NCI-H2081 (cell line): Measurements from ENCODE around the gene TREX2.
"Not testable (repeated sequence)": the region's sequence is repeated elsewhere in the genome, so short reads cannot be mapped to it uniquely, and the experiment has no call there.

ENCODE experiments used
- DNase-seq, 2 experiments: peaks; one replicate each; lab custom pipeline; 2025; lab: John Stamatoyannopoulos, UW

Gene TREX2

DNA sequence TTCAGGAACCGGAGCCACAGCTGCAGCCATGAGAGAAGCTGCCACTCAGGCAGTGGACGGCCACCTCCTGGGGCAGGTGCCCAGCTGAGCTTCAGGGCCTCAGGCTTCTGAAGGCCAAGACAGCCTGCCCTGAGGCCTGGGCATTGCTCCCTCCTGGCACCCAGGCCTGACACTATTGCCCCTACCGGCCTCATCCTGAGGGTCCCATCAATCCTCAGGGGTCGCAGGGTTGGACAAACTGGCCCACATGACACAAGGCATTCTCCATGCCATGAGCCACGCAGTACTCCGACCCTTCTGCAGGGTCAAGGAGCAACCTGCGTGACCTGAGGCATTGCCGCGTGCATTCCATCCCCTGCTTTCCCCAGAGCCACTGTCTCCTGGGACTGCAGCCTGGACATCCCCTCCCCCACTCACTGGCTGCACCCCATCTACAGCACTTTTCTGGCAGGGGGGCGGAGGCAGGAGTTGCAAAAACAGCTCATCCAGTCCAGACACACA is 37.6 kb downstream of the TREX2 start:
- DNase-seq = no peak

DNA sequence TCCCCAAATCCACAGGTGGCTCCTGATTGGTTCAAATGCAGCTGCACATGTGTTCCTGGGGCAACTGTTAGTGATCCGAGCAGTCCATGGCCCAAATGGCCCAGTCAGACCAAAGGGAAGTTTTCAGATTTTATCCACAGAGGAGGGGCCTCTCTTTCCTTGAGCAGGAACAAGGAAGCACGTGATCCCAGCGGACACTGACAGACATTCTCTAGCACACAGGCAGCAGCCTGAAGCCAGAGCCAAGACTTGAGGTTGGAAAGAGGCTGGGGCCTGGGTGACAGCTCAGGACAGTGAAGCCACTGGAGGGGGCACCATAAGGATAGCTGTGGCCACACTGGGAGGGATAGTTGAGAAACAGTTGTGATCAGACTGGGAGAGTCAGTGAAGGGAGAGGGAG is 38.1 kb downstream of the TREX2 start:
- no peak for DNase-seq

- no peak for DNase-seq
Observed at GRCh38 chrX:153406903-153407302, 39.0 kb downstream of the TREX2 start.

DNA sequence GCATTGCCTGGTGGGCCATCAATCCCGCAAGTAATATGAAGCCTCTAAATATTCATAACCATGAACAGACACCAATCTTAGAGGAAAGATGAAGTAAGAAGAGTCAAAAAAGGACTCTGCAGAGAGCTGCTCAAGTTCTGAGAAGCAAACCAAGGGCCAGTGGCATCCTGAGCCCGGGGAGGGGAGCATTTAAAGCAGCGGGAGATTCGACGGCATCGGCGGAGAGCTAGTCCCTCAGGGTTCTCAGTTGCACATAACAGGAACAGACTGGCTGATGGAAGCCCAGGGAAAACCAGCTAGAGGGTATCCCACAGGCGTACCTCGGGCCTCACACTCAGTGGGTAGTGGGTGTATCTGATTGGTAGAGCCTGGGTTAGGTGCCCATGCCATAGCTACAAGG is 39.8 kb downstream of the TREX2 start:
- DNase-seq = no peak

DNA sequence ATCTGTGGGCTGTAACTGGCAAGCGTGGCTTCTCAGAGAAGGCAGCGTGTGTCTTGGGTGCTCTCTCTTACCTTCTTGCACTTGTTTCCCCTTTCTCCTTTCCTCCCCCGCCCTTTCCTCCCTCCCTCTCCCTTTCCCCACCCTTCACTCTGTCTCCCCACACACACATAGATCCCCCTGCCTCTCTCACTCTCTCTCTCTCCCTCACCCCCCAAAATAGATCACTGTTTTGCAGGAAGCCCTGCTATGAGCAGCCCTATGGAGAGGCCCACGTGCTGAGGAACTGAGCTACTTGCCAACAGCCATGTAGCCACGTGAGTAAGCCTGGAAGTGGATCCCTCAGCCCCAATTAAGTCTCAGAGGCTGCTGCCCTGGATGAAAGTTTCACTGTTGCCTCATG is 40.4 kb downstream of the TREX2 start:
- DNase-seq = no peak

DNA sequence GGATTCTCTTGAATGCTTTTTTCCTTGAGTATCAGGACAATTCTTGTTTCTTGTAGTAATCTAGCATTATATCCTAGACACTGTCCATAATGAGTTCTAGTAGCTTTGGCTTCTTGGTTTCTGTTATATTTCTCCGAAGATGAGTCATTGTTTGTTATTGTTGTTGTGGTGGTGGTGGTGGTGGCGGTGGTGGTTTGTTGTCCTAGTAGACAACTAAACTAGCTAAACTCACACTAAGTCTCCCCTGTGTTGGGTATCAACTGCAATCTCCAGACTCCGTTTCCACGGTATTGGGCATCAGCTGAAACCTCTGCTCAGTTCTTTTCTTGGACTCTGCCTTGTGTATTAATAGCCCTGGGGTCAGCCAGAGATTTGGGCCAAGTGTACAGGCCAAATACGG is 41.5 kb downstream of the TREX2 start:
- not testable (repeated sequence) for DNase-seq

- no peak for DNase-seq
Observed at GRCh38 chrX:153401133-153401764, 44.6 kb downstream of the TREX2 start, which contains the start of gene PNMA6E. PNMA6E (minus strand) TSS chrX:153401350; CDS start chrX:153398849, 2,501 bp downstream.

DNA sequence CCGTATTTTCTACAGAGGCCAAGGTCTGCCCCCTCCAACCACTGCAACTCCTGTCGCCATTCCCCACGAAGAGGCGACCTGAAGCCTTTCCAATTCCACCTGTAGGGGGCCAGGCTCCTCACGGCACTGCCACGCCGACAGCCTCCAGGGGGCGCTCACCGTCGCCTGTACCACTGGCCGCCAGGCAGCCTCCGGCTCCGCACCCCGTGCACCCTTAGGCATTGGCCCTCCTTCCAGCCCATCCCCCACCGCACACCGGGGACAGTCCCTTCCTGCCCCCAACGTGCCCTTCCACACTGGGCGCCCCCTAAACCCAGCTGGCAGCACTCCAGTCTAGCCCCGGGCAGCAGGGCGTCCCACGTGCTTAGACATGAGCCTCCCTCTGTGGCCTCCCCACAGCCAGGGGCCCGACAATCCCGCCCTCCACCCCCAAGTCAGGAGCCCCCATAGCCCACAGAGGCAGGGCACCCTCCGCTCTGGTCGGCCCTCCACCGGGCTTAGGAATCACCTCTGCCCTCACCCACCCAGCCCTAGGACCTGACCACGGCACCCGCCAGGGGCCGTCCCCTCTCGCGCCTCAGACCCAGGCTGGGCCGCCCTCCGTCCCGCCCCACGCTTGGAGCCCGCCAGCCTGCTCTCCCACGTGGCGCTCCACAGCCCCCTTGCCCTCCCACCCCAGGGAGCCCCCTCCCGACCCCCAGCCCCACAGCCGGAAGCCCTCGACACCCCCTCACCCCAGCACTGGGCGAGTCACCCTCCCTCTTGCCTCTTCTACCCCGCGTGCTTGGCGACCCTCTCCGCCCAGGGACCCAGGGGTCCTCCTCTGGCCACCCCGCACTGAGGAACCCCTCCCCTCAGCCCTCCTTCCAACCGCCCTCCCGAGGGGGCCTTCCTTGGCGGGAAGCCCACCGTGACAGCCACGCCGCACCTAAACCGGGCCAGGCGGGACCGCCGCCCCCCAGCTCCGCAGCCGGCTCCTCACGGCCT is 45.4 kb downstream of the TREX2 start:
- no peak for DNase-seq

- no peak for DNase-seq
Observed at GRCh38 chrX:153398275-153398960, 47.4 kb downstream of the TREX2 start.

GRCh38 chrX:153397256-153397960 is 48.4 kb downstream of the TREX2 start:
- no peak for DNase-seq

- no peak for DNase-seq
Observed at GRCh38 chrX:153396320-153397195, 49.3 kb downstream of the TREX2 start.

- DNase-seq = no peak
Observed at GRCh38 chrX:153395613-153396319, 50.1 kb downstream of the TREX2 start.

DNA sequence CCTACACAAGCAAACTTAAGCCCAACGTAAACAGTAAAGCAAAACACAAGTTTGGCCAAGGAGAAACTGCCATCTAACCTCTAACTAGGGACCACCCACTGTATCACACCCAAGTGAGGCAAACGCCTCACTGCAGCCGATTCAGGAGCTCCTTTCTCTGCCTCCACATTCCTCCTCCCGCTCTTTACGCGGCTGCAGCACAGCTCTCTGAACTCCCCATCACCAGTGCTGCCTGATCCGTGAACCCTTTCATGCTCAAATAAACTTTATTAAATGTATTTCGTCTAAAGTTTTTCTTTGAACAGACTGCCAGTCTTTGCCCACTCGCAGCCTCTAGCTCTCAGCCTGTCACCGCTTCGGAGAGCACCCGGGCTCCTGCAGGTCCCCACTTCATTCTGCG is 51.2 kb downstream of the TREX2 start:
- no peak for DNase-seq
